Liver (tissue), 3 donors: ENCODE results near the gene NNMT.

ENCODE experiments used
- CTCF ChIP-seq: fragments of 150-350 bp; IDR thresholded peaks from 2 replicates; pipeline ENCODE4 v1.5.1; 2017; ENCODE audit warnings: improper control_type of control experiment, low read depth, low read length; ENCODE audit not compliant: missing input control
- EGR1 ChIP-seq, 2 donors: IDR thresholded peaks; 2 replicates each; pipeline ENCODE4 v1.6.1; 2016 to 2018; ENCODE audit warnings: antibody characterized with exemption in 2 of 2, low read depth in 2 of 2
- FOXA1 ChIP-seq: IDR thresholded peaks from 2 replicates; pipeline ENCODE4 v1.6.1; 2016; ENCODE audit warnings: antibody characterized with exemption
- GABPA ChIP-seq, 2 donors: IDR thresholded peaks in 1 of 2; conservative IDR thresholded peaks in 1 of 2; 2 replicates each; pipeline ENCODE4 v1.6.1; 2016; ENCODE audit warnings: antibody characterized with exemption in 2 of 2, mild to moderate bottlenecking in 1 of 2, moderate library complexity in 1 of 2
- MAX ChIP-seq: IDR thresholded peaks from 2 replicates; pipeline ENCODE4 v1.6.1; 2016; ENCODE audit warnings: antibody characterized with exemption
- RAD21 ChIP-seq, 2 donors: IDR thresholded peaks; 2 replicates each; pipeline ENCODE4 v1.6.1; 2016; ENCODE audit warnings: antibody characterized with exemption in 2 of 2, mild to moderate bottlenecking in 2 of 2
- REST ChIP-seq: IDR thresholded peaks from 2 replicates; pipeline ENCODE4 v1.6.1; 2016; ENCODE audit warnings: antibody characterized with exemption, mild to moderate bottlenecking
- SP1 ChIP-seq: IDR thresholded peaks from 2 replicates; pipeline ENCODE4 v1.6.1; 2018; ENCODE audit warnings: antibody characterized with exemption, mild to moderate bottlenecking
- TAF1 ChIP-seq: conservative IDR thresholded peaks from 2 replicates; pipeline ENCODE4 v1.6.1; 2016; ENCODE audit warnings: antibody characterized with exemption, mild to moderate bottlenecking
- YY1 ChIP-seq: IDR thresholded peaks from 2 replicates; pipeline ENCODE4 v1.6.1; 2016; ENCODE audit warnings: antibody characterized with exemption, mild to moderate bottlenecking
- ZBTB33 ChIP-seq: IDR thresholded peaks from 2 replicates; pipeline ENCODE4 v1.6.1; 2016; ENCODE audit warnings: antibody characterized with exemption
- donor health status: healthy.
- donor health status: healthy.

GRCh38 chr11:114348200-114349191, 52.3 kb downstream of the NNMT start:
- no peak for TF ChIP-seq MAX
- TF ChIP-seq CTCF = peak; percentile 58
- no peak for TF ChIP-seq TAF1
- TF ChIP-seq REST = no peak
- peak; percentile 76 to 83 for TF ChIP-seq RAD21 (IDR thresholded peaks at IDR 0.05)
- TF ChIP-seq GABPA (IDR thresholded peaks at IDR 0.05 in 1 of 2, conservative IDR thresholded peaks at IDR 0.05 in 1 of 2) = no peak
- no peak for TF ChIP-seq YY1
- no peak for TF ChIP-seq ZBTB33
- TF ChIP-seq SP1 = no peak
- TF ChIP-seq FOXA1 = no peak
- TF ChIP-seq EGR1 (IDR thresholded peaks at IDR 0.05; ENCODE audit: low read depth in 2 of 2) = no peak
